OCI-LY3 (cell line): ENCODE data around the gene TMEM176A.

Experiments used
- H2AFZ ChIP-seq: fragments of 200-600, 300-600 bp; shearing (Covaris generic); 2 replicates; pipeline ENCODE4 v1.6.0; 2014; ENCODE audit warnings: antibody characterized with exemption, low read depth, low read length
- H3K27ac ChIP-seq: fragments of 200-600, 300-600 bp; sonication (generic); 2 replicates; pipeline ENCODE4 v1.5.1; 2014; ENCODE audit warnings: mild to moderate bottlenecking, low read length, moderate library complexity, mixed read lengths
- H3K27me3 ChIP-seq: fragments of 200-600, 300-600 bp; sonication (generic); 2 replicates; pipeline ENCODE4 v1.6.1; 2014; ENCODE audit warnings: low read depth, low read length, mixed read lengths
- H3K36me3 ChIP-seq: fragments of 200-600, 300-600 bp; sonication (generic); replicated peaks from 2 replicates; pipeline ENCODE3; 2014; ENCODE audit warnings: low read depth, low read length, mixed read lengths
- H3K4me1 ChIP-seq: fragments of 300-600, 200-600 bp; sonication (generic); 2 replicates; pipeline ENCODE4 v1.6.1; 2014; ENCODE audit warnings: low read length, mixed read lengths
- H3K4me2 ChIP-seq: fragments of 200-600, 300-600 bp; sonication (generic); 2 replicates; pipeline ENCODE4 v1.6.1; 2014; ENCODE audit warnings: low read length, mixed read lengths
- H3K4me3 ChIP-seq: fragments of 300-600, 200-600 bp; sonication (generic); 2 replicates; pipeline ENCODE4 v1.5.1; 2014; ENCODE audit warnings: antibody characterized with exemption, mild to moderate bottlenecking, low read length, moderate library complexity
- H3K79me2 ChIP-seq: fragments of 300-600, 200-600 bp; shearing (Covaris generic); 2 replicates; pipeline ENCODE4 v1.6.1; 2014; ENCODE audit warnings: mild to moderate bottlenecking, low read length, mixed read lengths
- H3K9ac ChIP-seq: fragments of 300-600, 200-600 bp; shearing (Covaris generic); 2 replicates; pipeline ENCODE4 v1.6.0; 2014; ENCODE audit warnings: mild to moderate bottlenecking, low read length, moderate library complexity
- H3K9me3 ChIP-seq: fragments of 200-600, 300-600 bp; shearing (Covaris generic); 2 replicates; pipeline ENCODE4 v1.6.1; 2014; ENCODE audit warnings: low read length, mixed read lengths; ENCODE audit not compliant: insufficient read depth
- H4K20me1 ChIP-seq: fragments of 200-600, 300-600 bp; sonication (generic); 2 replicates; pipeline ENCODE4 v1.6.1; 2016; ENCODE audit warnings: low read length, mixed read lengths; ENCODE audit not compliant: insufficient read depth
- CTCF ChIP-seq: fragments of 200-600, 300-600 bp; sonication (generic); IDR thresholded peaks from 2 replicates; pipeline ENCODE4 v1.5.1; 2014; ENCODE audit warnings: antibody characterized with exemption, low read length, low read depth
- EZH2phosphoT487 ChIP-seq: fragments of 200-600 bp; shearing (Covaris generic); IDR thresholded peaks from 2 replicates; pipeline ENCODE4 v1.6.1; 2018; ENCODE audit warnings: antibody characterized with exemption, mixed run types, low read depth

Gene TMEM176A

GRCh38 chr7:150801242-150801945 lies 825 bp downstream of the TMEM176A start:
- Histone ChIP-seq H2AFZ (no peak overlapping the region), H3K4me1 (no peaks in the 10 kb centered on the region), H3K27me3 (no peaks in the 10 kb centered on the region), H3K27ac (no peak overlapping the region), H3K4me2 (no peak overlapping the region), H3K9ac (no peak overlapping the region), H3K9me3 (peaks cover 7% of the 10 kb centered on the region; the same call in 1 of the 2 replicates), H4K20me1 (no peaks in the 10 kb centered on the region), H3K36me3 (no peaks in the 10 kb centered on the region), H3K4me3 (no peak overlapping the region), H3K79me2 (no peaks in the 10 kb centered on the region)
- TF ChIP-seq CTCF (no peak), EZH2phosphoT487 (no peak)

GRCh38 chr7:150801946-150802771 lies 1.6 kb downstream of the TMEM176A start:
- Histone ChIP-seq H4K20me1 (no peaks in the 10 kb centered on the region), H3K79me2 (no peaks in the 10 kb centered on the region), H3K9ac (no peak overlapping the region), H3K4me1 (no peaks in the 10 kb centered on the region), H2AFZ (no peak overlapping the region), H3K27ac (no peak overlapping the region), H3K27me3 (no peaks in the 10 kb centered on the region), H3K4me3 (no peak overlapping the region), H3K9me3 (peaks cover 8% of the 10 kb centered on the region; the same call in 1 of the 2 replicates), H3K4me2 (no peak overlapping the region), H3K36me3 (no peaks in the 10 kb centered on the region)
- TF ChIP-seq EZH2phosphoT487 = no peak
- no peak for TF ChIP-seq CTCF

GRCh38 chr7:150803161-150803860 lies 2.7 kb downstream of the TMEM176A start:
- Histone ChIP-seq H3K9me3 (peaks cover 8% of the 10 kb centered on the region; the same call in 1 of the 2 replicates), H4K20me1 (no peaks in the 10 kb centered on the region), H3K27ac (no peak overlapping the region), H3K9ac (no peak overlapping the region), H3K79me2 (no peaks in the 10 kb centered on the region), H3K27me3 (no peaks in the 10 kb centered on the region), H3K4me3 (no peak overlapping the region), H2AFZ (peak overlapping the region; percentile 51; the same call in 1 of the 2 replicates), H3K4me1 (no peaks in the 10 kb centered on the region), H3K4me2 (no peak overlapping the region), H3K36me3 (no peaks in the 10 kb centered on the region)
- TF ChIP-seq CTCF = no peak
- TF ChIP-seq EZH2phosphoT487 = no peak

GRCh38 chr7:150804802-150805201 lies 4.2 kb downstream of the TMEM176A start:
- no peaks in the 10 kb centered on the region for H3K27me3 ChIP-seq
- H2AFZ ChIP-seq = no peak overlapping the region
- H3K9me3 ChIP-seq = peaks cover 8% of the 10 kb centered on the region; the same call in 1 of the 2 replicates

More at GRCh38 chr7:150804802-150805201, 4.2 kb downstream of the TMEM176A start:
- Histone ChIP-seq H4K20me1 (no peaks in the 10 kb centered on the region), H3K4me2 (no peak overlapping the region), H3K79me2 (no peaks in the 10 kb centered on the region), H3K27ac (no peak overlapping the region), H3K36me3 (no peaks in the 10 kb centered on the region), H3K9ac (no peak overlapping the region), H3K4me3 (no peak overlapping the region), H3K4me1 (no peaks in the 10 kb centered on the region)
- TF ChIP-seq EZH2phosphoT487 = no peak
- no peak for TF ChIP-seq CTCF
